GDM1 (cell line): ENCODE measurements around the gene MEIOB.
"Not testable (repeated sequence)": the region's sequence is repeated elsewhere in the genome, so short reads cannot be mapped to it uniquely, and the experiment has no call there.

Experiments
- DNase-seq: peaks from one replicate; lab custom pipeline; 2025; lab: John Stamatoyannopoulos, UW

Gene MEIOB

GRCh38 chr16:1812732-1813163 lies 59.2 kb downstream of the MEIOB start:
- DNase-seq = peak; percentile 12

GRCh38 chr16:1810536-1810935 lies 61.4 kb downstream of the MEIOB start:
- no peak for DNase-seq

- no peak for DNase-seq
Observed at GRCh38 chr16:1810106-1810505, 61.9 kb downstream of the MEIOB start.

- no peak for DNase-seq
Observed at GRCh38 chr16:1809281-1809801, 62.6 kb downstream of the MEIOB start.

- no peak for DNase-seq
Observed at GRCh38 chr16:1808691-1809090, 63.3 kb downstream of the MEIOB start.

- no peak for DNase-seq
Observed at GRCh38 chr16:1807626-1808025, 64.3 kb downstream of the MEIOB start.

- DNase-seq = no peak
Observed at GRCh38 chr16:1800701-1801100, 71.3 kb downstream of the MEIOB start.

- DNase-seq = not testable (repeated sequence)
Observed at GRCh38 chr16:1799263-1799662, 72.7 kb downstream of the MEIOB start.

GRCh38 chr16:1794908-1795666 lies 76.9 kb downstream of the MEIOB start:
- DNase-seq = no peak

GRCh38 chr16:1794221-1794871 lies 77.6 kb downstream of the MEIOB start:
- no peak for DNase-seq

- DNase-seq = no peak
Observed at GRCh38 chr16:1793578-1794220, 78.3 kb downstream of the MEIOB start, which contains the start of gene IGFALS. IGFALS (minus strand) TSS chr16:1793705; CDS start chr16:1793652, 53 bp downstream.

- no peak for DNase-seq
Observed at GRCh38 chr16:1792836-1793577, 79.0 kb downstream of the MEIOB start.

- no peak for DNase-seq
Observed at GRCh38 chr16:1791943-1792812, 79.8 kb downstream of the MEIOB start.

GRCh38 chr16:1791256-1791942 lies 80.6 kb downstream of the MEIOB start:
- DNase-seq = no peak

- no peak for DNase-seq
Observed at GRCh38 chr16:1790611-1791255, 81.2 kb downstream of the MEIOB start.

- DNase-seq = no peak
Observed at GRCh38 chr16:1790261-1790610, 81.7 kb downstream of the MEIOB start.

- no peak for DNase-seq
Observed at GRCh38 chr16:1789643-1790045, 82.3 kb downstream of the MEIOB start.

GRCh38 chr16:1788708-1789100 lies 83.3 kb downstream of the MEIOB start:
- DNase-seq = no peak

GRCh38 chr16:1788095-1788707 lies 83.8 kb downstream of the MEIOB start:
- DNase-seq = no peak
